Neural cell (in vitro differentiated cells): ENCODE results near the gene CGB1.
"Not testable (repeated sequence)": the region's sequence is repeated elsewhere in the genome, so short reads cannot be mapped to it uniquely, and the experiment has no call there.

ENCODE experiments used
- CTCF ChIP-seq: fragments of 450-650 bp; IDR thresholded peaks from 2 replicates; pipeline ENCODE4 v1.5.1; 2014; ENCODE audit warnings: antibody characterized with exemption, mild to moderate bottlenecking, moderate library complexity; ENCODE audit not compliant: poor library complexity, severe bottlenecking
- EZH2 ChIP-seq: fragments of 200-600, 300-800 bp; shearing (Covaris generic), sonication (generic); IDR thresholded peaks from 2 replicates; pipeline ENCODE4 v1.6.1; 2014; ENCODE audit warnings: antibody characterized with exemption, low read length, borderline replicate concordance, mild to moderate bottlenecking; ENCODE audit not compliant: insufficient read depth, poor library complexity, severe bottlenecking
- POLR2AphosphoS5 ChIP-seq: IDR thresholded peaks from 2 replicates; pipeline ENCODE4 v1.6.1; 2012
- REST ChIP-seq: IDR thresholded peaks from 2 replicates; pipeline ENCODE4 v1.6.1; 2012; ENCODE audit warnings: borderline replicate concordance

- not testable (repeated sequence) for TF ChIP-seq CTCF, REST, POLR2AphosphoS5, EZH2
These were observed 6.9 kb downstream of the CGB1 start for GRCh38 chr19:49029749-49030148.
